ENCODE results near the gene NINL. TPM values are rescaled to one million over a fixed set of nuclear protein-coding genes. Genes with fewer than 3 reads are reported as not detected.

Gene NINL
- total and polyA plus RNA-seq, 2 of the 4 experiments (the other 2 are of a cell fraction), result 3.0 to 10.4 TPM

- H2BK5ac ChIP-seq (ENCODE audit: low read depth, low read length, poor library complexity, severe bottlenecking), result no peak overlapping the region
Observed at GRCh38 chr20:25510721-25511120, 74.6 kb downstream of the NINL start.

More at GRCh38 chr20:25510721-25511120, 74.6 kb downstream of the NINL start:
- no peak overlapping the region for H4K5ac ChIP-seq (ENCODE audit: low read depth, low read length)
- no peak overlapping the region for H3K23ac ChIP-seq (ENCODE audit: low read depth, low read length)
- peaks cover 10% of the 10 kb centered on the region for H3K4me1 ChIP-seq (ENCODE audit: control insufficient read depth, insufficient read depth, low read length)
- BruUV-seq (replicated peaks), result no TSS peak
- no peak overlapping the region for H2BK15ac ChIP-seq (ENCODE audit: low read depth, low read length)
- H4K91ac ChIP-seq (ENCODE audit: insufficient read depth, low read depth, low read length), result no peak overlapping the region
- H3K4ac ChIP-seq (ENCODE audit: low read depth, low read length), result no peak overlapping the region
- no peak overlapping the region for H3K4me2 ChIP-seq (ENCODE audit: low read depth, low read length)
- in situ Hi-C loops (cut with MboI; ENCODE audit: low sequenced_read_pairs) (loop anchor here (25.0 kb wide), 2 partner anchors 152 to 477 kb away; no protein-coding TSS in a partner anchor), intact Hi-C loops (cut with micrococcal nuclease) (no loop called here), dilution Hi-C loops (cut with HindIII; ENCODE audit: low sequenced_read_pairs, unreplicated experiment) (no loop called here)
- H4K20me1 ChIP-seq (ENCODE audit: insufficient read depth, low read length), result no peaks in the 10 kb centered on the region
- no peak overlapping the region for H2BK120ac ChIP-seq (ENCODE audit: low read depth, low read length)
- POLR2A ChIA-PET (ENCODE audit: unreplicated experiment), result no interaction called here
- peaks cover 54% of the 10 kb centered on the region for H3K36me3 ChIP-seq (ENCODE audit: control insufficient read depth, insufficient read depth, low read length)
- DNase-seq (no peak), ATAC-seq (ENCODE audit: low read depth) (no peak)
- CTCF ChIA-PET, result no interaction called here
- H3K18ac ChIP-seq (ENCODE audit: low read depth, low read length), result no peak overlapping the region
- no peak overlapping the region for H2AK9ac ChIP-seq (replicated peaks; ENCODE audit: low read depth, low read length, poor library complexity)
- no peak overlapping the region for H4K8ac ChIP-seq (ENCODE audit: low read depth in 2 of 2, low read length in 2 of 2)
- H2AFZ ChIP-seq (replicated peaks; ENCODE audit: low read length, poor library complexity), result no peak overlapping the region
- no peak overlapping the region for H3K9ac ChIP-seq (ENCODE audit: low read depth, low read length)
- TF ChIP-seq USF2 (IDR thresholded peaks at IDR 0.05; ENCODE audit: low read depth, low read length), result no peak
- no peak for TF ChIP-seq RAD21 (IDR thresholded peaks at IDR 0.05; ENCODE audit: low read length)
- no peak for TF ChIP-seq SMC3 (IDR thresholded peaks at IDR 0.05; ENCODE audit: low read depth, low read length)
- no peak for TF ChIP-seq BHLHE40 (IDR thresholded peaks at IDR 0.05; ENCODE audit: low read depth, low read length)
- TF ChIP-seq MAFK (IDR thresholded peaks at IDR 0.05; ENCODE audit: low read depth, low read length), result no peak
- TF ChIP-seq RFX5 (IDR thresholded peaks at IDR 0.05; ENCODE audit: low read depth, low read length), result no peak
- no peak for TF ChIP-seq ELK1 (IDR thresholded peaks at IDR 0.05; ENCODE audit: borderline replicate concordance, low read depth, low read length)
- TF ChIP-seq CTCF (conservative IDR thresholded peaks at IDR 0.05; ENCODE audit: low read depth, low read length), result no peak
- TF ChIP-seq RCOR1 (IDR thresholded peaks at IDR 0.05; ENCODE audit: insufficient replicate concordance, low read length), result no peak
- TF ChIP-seq POLR2A (IDR thresholded peaks at IDR 0.05; ENCODE audit: low read depth, low read length), result no peak
- no peak overlapping the region for H3K14ac ChIP-seq (replicated peaks; ENCODE audit: low read depth, low read length)
- H3K9me3 ChIP-seq (ENCODE audit: control insufficient read depth, insufficient read depth, low read length), result peaks cover 16% of the 10 kb centered on the region
- no peak overlapping the region for H2AK5ac ChIP-seq (ENCODE audit: low read depth, low read length)
- peaks cover 0 to 4% of the 10 kb centered on the region in 2 experiments; a peak in 1 of 4 replicates for H3K79me1 ChIP-seq (ENCODE audit: low read depth in 1 of 2, low read length in 2 of 2)
- H3K4me3 ChIP-seq (ENCODE audit: insufficient read depth, low read depth, low read length), result no peak overlapping the region
- H3K56ac ChIP-seq (ENCODE audit: extremely low read depth, insufficient read depth, low read length), result no peak overlapping the region
- no peaks in the 10 kb centered on the region for H3K27me3 ChIP-seq (ENCODE audit: control insufficient read depth, insufficient read depth, low read length)
- no peak overlapping the region for H3K27ac ChIP-seq (ENCODE audit: insufficient read depth, low read length)
- no peak overlapping the region for H2BK20ac ChIP-seq (ENCODE audit: low read depth, low read length)
- H3K9me1 ChIP-seq (ENCODE audit: insufficient read depth, low read length), result peaks cover 11% of the 10 kb centered on the region
- 67% methylated on average over 1 of the region's 7 CpGs; no CpG with 5 or more reads in 1 of the 2 experiments for WGBS, 2 experiments (ENCODE audit: extremely low coverage in 2 of 2, insufficient read length in 1 of 2)
